Sigmoid colon (tissue), 7 donors: ENCODE results near the gene MMP20. TPM values are rescaled to one million over a fixed set of nuclear protein-coding genes. Genes with fewer than 3 reads are reported as not detected.

Experiments
- DNase-seq: peaks from one replicate; pipeline ENCODE4 v3.0.0-alpha.2; 2019
- H3K27ac ChIP-seq, 4 donors: fragments of 200-600 bp; sonication (generic); one replicate each; pipeline ENCODE4 v1.5.1; 2016 to 2019; ENCODE audit warnings: mild to moderate bottlenecking in 1 of 4
- H3K27me3 ChIP-seq, 3 donors: fragments of 200-600 bp; sonication (generic); one replicate each; pipeline ENCODE4 v1.5.1; 2019; ENCODE audit warnings: mild to moderate bottlenecking in 1 of 3
- H3K36me3 ChIP-seq, 4 donors: fragments of 200-600 bp; sonication (generic); one replicate each; pipeline ENCODE4 v1.5.1; 2016 to 2019
- H3K4me1 ChIP-seq, 4 donors: fragments of 200-600 bp; sonication (generic); one replicate each; pipeline ENCODE4 v1.5.1; 2017 to 2019
- H3K4me3 ChIP-seq, 4 donors: fragments of 200-600 bp; sonication (generic); one replicate each; pipeline ENCODE4 v1.5.1; 2017 to 2019; ENCODE audit warnings: mild to moderate bottlenecking in 2 of 4, moderate library complexity in 1 of 4
- H3K9me3 ChIP-seq, 4 donors: fragments of 200-600 bp in 3 of 4; sonication (generic) in 3 of 4; one replicate each; pipeline versions ENCODE4 v1.5.1 to v1.6.1; 2013 to 2019
- EP300 ChIP-seq, 4 donors: sonication (generic); formaldehyde crosslinking; IDR thresholded peaks; one replicate each; pipeline ENCODE4 v1.6.1; 2017; ENCODE audit warnings: antibody characterized with exemption in 4 of 4
- POLR2A ChIP-seq, 2 donors: fragments of 450-650 bp; IDR thresholded peaks; one replicate each; pipeline ENCODE4 v1.6.1; 2016; ENCODE audit warnings: antibody characterized with exemption in 2 of 2, mild to moderate bottlenecking in 2 of 2, moderate library complexity in 2 of 2
- POLR2AphosphoS5 ChIP-seq, 4 donors: sonication (generic); formaldehyde crosslinking; IDR thresholded peaks; one replicate each; pipeline ENCODE4 v1.6.1; 2017; ENCODE audit warnings: antibody characterized with exemption in 4 of 4
- WGBS, 2 donors: extraction: QIAGEN DNeasy Blood & Tissue Kit; methylation state at CpG; one replicate each; pipeline ENCODE4 v1.1.7; 2013; 5-methylcytosine and 5-hydroxymethylcytosine counted together
- intact Hi-C: fragments of 100-400 bp; cut with DNase I; formaldehyde crosslinking; loops from one replicate; pipeline ENCODE4 v1.15.1; 2023
- polyA plus RNA-seq, 3 donors: library from polyadenylated mRNA; stranded (reverse); fragments of 200-250 nt; gene quantifications; one replicate each; pipeline ENCODE4 v1.2.3, GENCODE V29; 2013
- total RNA-seq, 4 donors: library from RNA; depleted of rRNA; stranded (reverse); fragments of >200 nt; gene quantifications; one replicate each; pipeline ENCODE4 v1.1.0, GENCODE V29; 2016
- TF ChIP-seq, protein P1 (sequence below), 4 experiments: fragments of 450-650 bp in 3 of 4; fragments of 200-600 bp in 1 of 4; IDR thresholded peaks; one replicate each; pipeline ENCODE4 v1.5.1; 2016 to 2019; ENCODE audit warnings: antibody characterized with exemption in 4 of 4, mild to moderate bottlenecking in 3 of 4, moderate library complexity in 2 of 4
- donor health status: healthy with polysubstance abuse.
- donor health status: Bipolar disorder and iron deficiency.
- donor health status: healthy.

Gene MMP20
- total and polyA plus RNA-seq, 7 donors = not detected

DNA sequence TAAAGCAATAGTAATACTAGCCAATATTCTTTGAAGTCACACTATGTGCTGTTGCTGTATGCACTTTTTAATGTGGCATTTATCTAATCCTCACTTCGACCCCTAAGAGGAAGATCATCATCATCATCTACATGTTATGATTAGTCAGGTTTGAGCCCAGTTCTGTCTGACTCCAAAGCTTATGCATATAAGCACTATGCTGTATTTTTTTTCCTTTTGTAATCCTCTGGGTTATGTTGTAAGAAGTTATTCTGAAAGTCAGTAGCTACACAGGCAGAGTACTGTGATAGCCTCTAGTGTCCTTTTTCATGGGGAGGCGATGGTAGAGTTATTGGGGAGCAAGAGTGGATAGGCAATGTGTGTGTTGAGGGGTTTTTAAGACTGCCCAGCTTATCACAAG lies 11.1 kb downstream of the MMP20 start:
- intact Hi-C loops = loop anchor here (5.0 kb wide), 2 partner anchors 117 to 327 kb away; no protein-coding TSS in a partner anchor

GRCh38 chr11:102613450-102613849 lies 11.7 kb downstream of the MMP20 start:
- 48 to 67% methylated on average over 1 of the region's 1 CpG for WGBS, 2 donors
- no peak overlapping the region for H3K27ac ChIP-seq
- no peak for TF ChIP-seq POLR2A (IDR thresholded peaks at IDR 0.05)
- TF ChIP-seq EP300 (IDR thresholded peaks at IDR 0.05) = no peak
- no peak for TF ChIP-seq POLR2AphosphoS5 (IDR thresholded peaks at IDR 0.05)
- TF ChIP-seq, protein P1, sequence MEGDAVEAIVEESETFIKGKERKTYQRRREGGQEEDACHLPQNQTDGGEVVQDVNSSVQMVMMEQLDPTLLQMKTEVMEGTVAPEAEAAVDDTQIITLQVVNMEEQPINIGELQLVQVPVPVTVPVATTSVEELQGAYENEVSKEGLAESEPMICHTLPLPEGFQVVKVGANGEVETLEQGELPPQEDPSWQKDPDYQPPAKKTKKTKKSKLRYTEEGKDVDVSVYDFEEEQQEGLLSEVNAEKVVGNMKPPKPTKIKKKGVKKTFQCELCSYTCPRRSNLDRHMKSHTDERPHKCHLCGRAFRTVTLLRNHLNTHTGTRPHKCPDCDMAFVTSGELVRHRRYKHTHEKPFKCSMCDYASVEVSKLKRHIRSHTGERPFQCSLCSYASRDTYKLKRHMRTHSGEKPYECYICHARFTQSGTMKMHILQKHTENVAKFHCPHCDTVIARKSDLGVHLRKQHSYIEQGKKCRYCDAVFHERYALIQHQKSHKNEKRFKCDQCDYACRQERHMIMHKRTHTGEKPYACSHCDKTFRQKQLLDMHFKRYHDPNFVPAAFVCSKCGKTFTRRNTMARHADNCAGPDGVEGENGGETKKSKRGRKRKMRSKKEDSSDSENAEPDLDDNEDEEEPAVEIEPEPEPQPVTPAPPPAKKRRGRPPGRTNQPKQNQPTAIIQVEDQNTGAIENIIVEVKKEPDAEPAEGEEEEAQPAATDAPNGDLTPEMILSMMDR (IDR thresholded peaks at IDR 0.05) = no peak

More for the DNA sequence above, 11.1 kb downstream of the MMP20 start:
- Histone ChIP-seq H3K36me3 (no peaks in the 10 kb centered on the region), H3K9me3 (no peaks in the 10 kb centered on the region), H3K27ac (no peak overlapping the region), H3K27me3 (no peaks in the 10 kb centered on the region), H3K4me1 (peaks cover 0 to 6% (median 0%) of the 10 kb centered on the region in 4 donors), H3K4me3 (no peak overlapping the region)
- TF ChIP-seq POLR2AphosphoS5 (IDR thresholded peaks at IDR 0.05) = no peak
- DNase-seq = no peak
- 88 to 91% methylated on average over 2 of the region's 2 CpGs for WGBS, 2 donors

GRCh38 chr11:102611291-102611690 lies 13.8 kb downstream of the MMP20 start:
- 84 to 88% methylated on average over 4 of the region's 4 CpGs for WGBS, 2 donors
- intact Hi-C loops = loop anchor here (5.0 kb wide), 2 partner anchors 114 to 324 kb away; no protein-coding TSS in a partner anchor
- H3K4me1 ChIP-seq = peaks cover 0 to 6% (median 0%) of the 10 kb centered on the region in 4 donors
- no peaks in the 10 kb centered on the region for H3K9me3 ChIP-seq
- TF ChIP-seq POLR2AphosphoS5 (IDR thresholded peaks at IDR 0.05) (no peak), EP300 (IDR thresholded peaks at IDR 0.05) (no peak), POLR2A (IDR thresholded peaks at IDR 0.05) (no peak)
- TF ChIP-seq, protein P1 (IDR thresholded peaks at IDR 0.05) = no peak
- H3K36me3 ChIP-seq = no peaks in the 10 kb centered on the region
- no peak overlapping the region for H3K27ac ChIP-seq
- H3K27me3 ChIP-seq = no peaks in the 10 kb centered on the region
- DNase-seq = no peak
- H3K4me3 ChIP-seq = no peak overlapping the region

More at GRCh38 chr11:102613450-102613849, 11.7 kb downstream of the MMP20 start:
- H3K27me3 ChIP-seq = no peaks in the 10 kb centered on the region
- intact Hi-C loops = loop anchor here (2.0 to 5.0 kb wide), 3 partner anchors 116 to 326 kb away; no protein-coding TSS in a partner anchor
- H3K4me3 ChIP-seq = no peak overlapping the region
- H3K36me3 ChIP-seq = no peaks in the 10 kb centered on the region
- H3K9me3 ChIP-seq = no peaks in the 10 kb centered on the region
- no peak for DNase-seq
- H3K4me1 ChIP-seq = peaks cover 0 to 6% (median 0%) of the 10 kb centered on the region in 4 donors

GRCh38 chr11:102610200-102610599 lies 14.9 kb downstream of the MMP20 start:
- Histone ChIP-seq H3K4me3 (no peak overlapping the region), H3K27me3 (no peaks in the 10 kb centered on the region), H3K4me1 (peaks cover 0 to 6% (median 0%) of the 10 kb centered on the region in 4 donors), H3K27ac (no peak overlapping the region), H3K36me3 (no peaks in the 10 kb centered on the region), H3K9me3 (no peaks in the 10 kb centered on the region)
- intact Hi-C loops = loop anchor here (5.0 kb wide), 2 partner anchors 113 to 323 kb away; no protein-coding TSS in a partner anchor
- WGBS, 2 donors = 19 to 59% methylated on average over 7 of the region's 7 CpGs
- no peak for TF ChIP-seq POLR2A (IDR thresholded peaks at IDR 0.05)
- TF ChIP-seq POLR2AphosphoS5 (IDR thresholded peaks at IDR 0.05) = no peak
- TF ChIP-seq, protein P1 (IDR thresholded peaks at IDR 0.05) = no peak
- TF ChIP-seq EP300 (IDR thresholded peaks at IDR 0.05) = no peak
- DNase-seq = no peak

DNA sequence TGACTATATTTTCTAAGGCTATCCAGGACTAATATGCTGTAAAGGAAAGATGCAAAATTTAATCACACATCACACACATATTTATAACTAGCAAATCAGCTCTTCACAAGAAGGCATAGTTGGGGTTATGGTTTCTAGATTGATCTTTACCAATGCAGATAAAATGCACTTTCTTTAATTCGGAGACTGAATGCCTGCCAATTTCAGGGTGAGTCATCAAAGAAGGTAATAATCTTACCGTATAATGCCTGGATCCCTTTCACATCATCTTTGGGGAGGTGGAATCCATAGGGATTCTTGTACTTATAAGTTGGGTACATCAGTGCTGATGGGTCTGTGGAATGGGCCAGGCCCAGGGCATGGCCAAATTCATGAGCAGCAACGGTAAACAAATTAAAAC lies 16.4 kb downstream of the MMP20 start:
- peaks cover 0 to 7% (median 0%) of the 10 kb centered on the region in 4 donors for H3K4me1 ChIP-seq
- TF ChIP-seq POLR2AphosphoS5 (IDR thresholded peaks at IDR 0.05) (no peak), POLR2A (IDR thresholded peaks at IDR 0.05) (no peak), EP300 (IDR thresholded peaks at IDR 0.05) (no peak)
- TF ChIP-seq, protein P1 (IDR thresholded peaks at IDR 0.05) = no peak
- no peaks in the 10 kb centered on the region for H3K9me3 ChIP-seq
- DNase-seq = no peak
- intact Hi-C loops = no loop called here
- no peaks in the 10 kb centered on the region for H3K36me3 ChIP-seq
- WGBS, 2 donors = 44 to 77% methylated on average over 3 of the region's 3 CpGs
- no peaks in the 10 kb centered on the region for H3K27me3 ChIP-seq
- H3K4me3 ChIP-seq = no peak overlapping the region
- no peak overlapping the region for H3K27ac ChIP-seq
